Measurements from ENCODE around the gene TLE6. TPM values are rescaled to one million over a fixed set of nuclear protein-coding genes. Genes with fewer than 3 reads are reported as not detected.

Gene TLE6
- total and polyA plus RNA-seq, 2 of the 13 experiments (the other 11 are each of a cell fraction or from before 2014, with no cell fraction given), result 0.24 to 5.5 TPM

DNA sequence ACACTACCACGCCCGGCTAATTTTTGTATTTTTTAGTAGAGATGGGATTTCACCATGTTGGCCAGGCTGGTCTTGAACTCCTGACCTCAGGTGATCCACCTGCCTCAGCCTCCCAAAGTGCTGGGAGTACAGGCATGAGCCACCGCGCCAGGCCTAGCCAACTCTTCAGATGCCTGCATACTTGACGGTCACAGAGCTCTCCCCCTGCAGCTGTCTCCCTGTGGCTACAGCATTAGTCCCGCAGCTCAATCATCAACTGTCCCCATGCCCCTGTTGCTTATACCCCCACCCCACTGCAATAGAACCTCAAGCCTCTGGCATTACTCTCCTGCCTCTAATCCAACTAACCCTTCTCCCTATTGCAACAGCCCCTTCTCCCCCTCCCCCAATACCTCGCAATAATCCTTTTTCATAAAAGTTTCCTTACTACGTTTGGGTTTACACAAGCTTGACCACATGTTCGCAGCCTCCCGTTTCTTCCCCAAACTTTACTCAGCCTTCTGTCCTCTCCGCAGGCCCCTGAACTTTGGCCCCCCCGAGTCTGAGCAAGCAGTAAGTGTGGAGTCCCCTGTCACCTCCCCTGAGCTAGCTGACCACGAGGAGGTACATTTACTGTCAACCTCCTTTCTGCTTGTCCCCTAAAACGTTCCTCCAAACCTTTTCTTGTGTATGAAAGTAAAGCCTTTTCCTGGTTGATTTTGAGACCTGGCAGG, 34.3 kb upstream of the TLE6 start (continued):
- 0 out of 2 replicates have a peak, but pooled peaks have one; percentile 3 for TF ChIP-seq RARA (CRISPR knock-in tag; IDR thresholded peaks at IDR 0.05)
- peak; percentile 47; the same call in 1 of the 2 replicates for TF ChIP-seq SALL1 (CRISPR knock-in tag; IDR thresholded peaks at IDR 0.05)
- no peak; the same call in 1 of the 2 replicates for TF ChIP-seq ZNF292 (CRISPR knock-in tag; IDR thresholded peaks at IDR 0.05; ENCODE audit: borderline replicate concordance, low read depth)
- TF ChIP-seq, protein P1, sequence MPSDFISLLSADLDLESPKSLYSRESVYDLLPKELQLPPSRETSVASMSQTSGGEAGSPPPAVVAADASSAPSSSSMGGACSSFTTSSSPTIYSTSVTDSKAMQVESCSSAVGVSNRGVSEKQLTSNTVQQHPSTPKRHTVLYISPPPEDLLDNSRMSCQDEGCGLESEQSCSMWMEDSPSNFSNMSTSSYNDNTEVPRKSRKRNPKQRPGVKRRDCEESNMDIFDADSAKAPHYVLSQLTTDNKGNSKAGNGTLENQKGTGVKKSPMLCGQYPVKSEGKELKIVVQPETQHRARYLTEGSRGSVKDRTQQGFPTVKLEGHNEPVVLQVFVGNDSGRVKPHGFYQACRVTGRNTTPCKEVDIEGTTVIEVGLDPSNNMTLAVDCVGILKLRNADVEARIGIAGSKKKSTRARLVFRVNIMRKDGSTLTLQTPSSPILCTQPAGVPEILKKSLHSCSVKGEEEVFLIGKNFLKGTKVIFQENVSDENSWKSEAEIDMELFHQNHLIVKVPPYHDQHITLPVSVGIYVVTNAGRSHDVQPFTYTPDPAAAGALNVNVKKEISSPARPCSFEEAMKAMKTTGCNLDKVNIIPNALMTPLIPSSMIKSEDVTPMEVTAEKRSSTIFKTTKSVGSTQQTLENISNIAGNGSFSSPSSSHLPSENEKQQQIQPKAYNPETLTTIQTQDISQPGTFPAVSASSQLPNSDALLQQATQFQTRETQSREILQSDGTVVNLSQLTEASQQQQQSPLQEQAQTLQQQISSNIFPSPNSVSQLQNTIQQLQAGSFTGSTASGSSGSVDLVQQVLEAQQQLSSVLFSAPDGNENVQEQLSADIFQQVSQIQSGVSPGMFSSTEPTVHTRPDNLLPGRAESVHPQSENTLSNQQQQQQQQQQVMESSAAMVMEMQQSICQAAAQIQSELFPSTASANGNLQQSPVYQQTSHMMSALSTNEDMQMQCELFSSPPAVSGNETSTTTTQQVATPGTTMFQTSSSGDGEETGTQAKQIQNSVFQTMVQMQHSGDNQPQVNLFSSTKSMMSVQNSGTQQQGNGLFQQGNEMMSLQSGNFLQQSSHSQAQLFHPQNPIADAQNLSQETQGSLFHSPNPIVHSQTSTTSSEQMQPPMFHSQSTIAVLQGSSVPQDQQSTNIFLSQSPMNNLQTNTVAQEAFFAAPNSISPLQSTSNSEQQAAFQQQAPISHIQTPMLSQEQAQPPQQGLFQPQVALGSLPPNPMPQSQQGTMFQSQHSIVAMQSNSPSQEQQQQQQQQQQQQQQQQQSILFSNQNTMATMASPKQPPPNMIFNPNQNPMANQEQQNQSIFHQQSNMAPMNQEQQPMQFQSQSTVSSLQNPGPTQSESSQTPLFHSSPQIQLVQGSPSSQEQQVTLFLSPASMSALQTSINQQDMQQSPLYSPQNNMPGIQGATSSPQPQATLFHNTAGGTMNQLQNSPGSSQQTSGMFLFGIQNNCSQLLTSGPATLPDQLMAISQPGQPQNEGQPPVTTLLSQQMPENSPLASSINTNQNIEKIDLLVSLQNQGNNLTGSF (CRISPR knock-in tag; IDR thresholded peaks at IDR 0.05), result no peak
- TF ChIP-seq ZNF430 (CRISPR knock-in tag; IDR thresholded peaks at IDR 0.05), result peak; percentile 33; the same call in 1 of the 2 replicates
- TF ChIP-seq NKX3-1 (CRISPR knock-in tag; IDR thresholded peaks at IDR 0.05), result no peak
- TF ChIP-seq ZNF557 (CRISPR knock-in tag; IDR thresholded peaks at IDR 0.05), result no peak
- TF ChIP-seq, protein P2, sequence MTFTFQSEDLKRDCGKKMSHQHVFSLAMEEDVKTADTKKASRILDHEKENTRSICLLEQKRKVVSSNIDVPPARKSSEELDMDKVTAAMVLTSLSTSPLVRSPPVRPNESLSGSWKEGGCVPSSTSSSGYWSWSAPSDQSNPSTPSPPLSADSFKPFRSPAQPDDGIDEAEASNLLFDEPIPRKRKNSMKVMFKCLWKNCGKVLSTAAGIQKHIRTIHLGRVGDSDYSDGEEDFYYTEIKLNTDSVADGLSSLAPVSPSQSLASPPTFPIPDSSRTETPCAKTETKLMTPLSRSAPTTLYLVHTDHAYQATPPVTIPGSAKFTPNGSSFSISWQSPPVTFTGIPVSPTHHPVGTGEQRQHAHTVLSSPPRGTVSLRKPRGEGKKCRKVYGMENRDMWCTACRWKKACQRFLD (CRISPR knock-in tag; IDR thresholded peaks at IDR 0.05; ENCODE audit: borderline replicate concordance), result no peak
- TF ChIP-seq XRCC5 (optimal IDR thresholded peaks at IDR 0.05; ENCODE audit: low read length), result peak; percentile 25
- no peak for TF ChIP-seq NRL (CRISPR knock-in tag; IDR thresholded peaks at IDR 0.05; ENCODE audit: borderline replicate concordance)
- TF ChIP-seq ZBTB25 (CRISPR knock-in tag; IDR thresholded peaks at IDR 0.05), result peak; percentile 29; the same call in 1 of the 2 replicates
- TF ChIP-seq LBX2 (CRISPR knock-in tag; IDR thresholded peaks at IDR 0.05; ENCODE audit: borderline replicate concordance), result no peak
- peak; percentile 63 for TF ChIP-seq HNF4A (CRISPR knock-in tag; IDR thresholded peaks at IDR 0.05)
- no peak for TF ChIP-seq TCF7 (IDR thresholded peaks at IDR 0.05; ENCODE audit: low read depth)
- TF ChIP-seq NFKBIZ (CRISPR knock-in tag; IDR thresholded peaks at IDR 0.05), result no peak
- TF ChIP-seq CERS6 (CRISPR knock-in tag; IDR thresholded peaks at IDR 0.05), result no peak
- TF ChIP-seq GATAD2A (CRISPR knock-in tag; IDR thresholded peaks at IDR 0.05), result 0 out of 2 replicates have a peak, but pooled peaks have one; percentile 7
- TF ChIP-seq YEATS4 (CRISPR knock-in tag; IDR thresholded peaks at IDR 0.05; ENCODE audit: borderline replicate concordance), result no peak
- TF ChIP-seq CENPX (CRISPR knock-in tag; IDR thresholded peaks at IDR 0.05), result no peak
- TF ChIP-seq SPEN (CRISPR knock-in tag; IDR thresholded peaks at IDR 0.05; ENCODE audit: low read depth), result 0 out of 2 replicates have a peak, but pooled peaks have one; percentile 15
- TF ChIP-seq ZNF607 (CRISPR knock-in tag; IDR thresholded peaks at IDR 0.05; ENCODE audit: borderline replicate concordance), result no peak
- TF ChIP-seq ZNF644 (CRISPR knock-in tag; IDR thresholded peaks at IDR 0.05; ENCODE audit: low read depth), result no peak

All from HepG2 (cell line).